HG03196 (cell line): ENCODE results near the gene DIRAS1.

Source experiments
- ATAC-seq: cut with Tn5 transposase; IDR thresholded peaks from one replicate; pipeline ENCODE4 v1.9.1; 2021; ENCODE audit not compliant: unreplicated experiment

Gene DIRAS1

GRCh38 chr19:2728783-2729387 lies 7.7 kb upstream of the DIRAS1 start:
- no peak for ATAC-seq

GRCh38 chr19:2727640-2727944 lies 6.4 kb upstream of the DIRAS1 start:
- no peak for ATAC-seq

- ATAC-seq: no peak
Measured at GRCh38 chr19:2726904-2727639, 5.9 kb upstream of the DIRAS1 start.

- no peak for ATAC-seq
Measured at GRCh38 chr19:2726160-2726855, 5.1 kb upstream of the DIRAS1 start.

GRCh38 chr19:2724148-2724557 lies 3.0 kb upstream of the DIRAS1 start:
- ATAC-seq: no peak

- no peak for ATAC-seq
Measured at GRCh38 chr19:2723747-2724146, 2.6 kb upstream of the DIRAS1 start.

- ATAC-seq: no peak
Measured at GRCh38 chr19:2723345-2723715, 2.2 kb upstream of the DIRAS1 start.

GRCh38 chr19:2722541-2723344 lies 1.6 kb upstream of the DIRAS1 start:
- no peak for ATAC-seq

- no peak for ATAC-seq
Measured at GRCh38 chr19:2721570-2722540, 683 bp upstream of the DIRAS1 start.

- ATAC-seq: no peak
Measured at GRCh38 chr19:2719920-2720776, 1.0 kb downstream of the DIRAS1 start.

- ATAC-seq: no peak
Measured at GRCh38 chr19:2719232-2719735, 1.9 kb downstream of the DIRAS1 start.

- ATAC-seq: no peak
Measured at GRCh38 chr19:2717638-2718541, 3.3 kb downstream of the DIRAS1 start.

GRCh38 chr19:2716722-2717637 lies 4.2 kb downstream of the DIRAS1 start:
- ATAC-seq: no peak

- ATAC-seq: no peak
Measured at GRCh38 chr19:2716275-2716650, 4.9 kb downstream of the DIRAS1 start.

GRCh38 chr19:2715470-2716274 lies 5.5 kb downstream of the DIRAS1 start:
- ATAC-seq: no peak

- no peak for ATAC-seq
Measured at GRCh38 chr19:2714531-2715269, 6.5 kb downstream of the DIRAS1 start.
